HepG2 (cell line): ENCODE measurements around the gene NLGN4X. TPM values are rescaled to one million over a fixed set of nuclear protein-coding genes. Genes with fewer than 3 reads are reported as not detected.

Experiments used
- ATAC-seq: fragments of 200-7000 bp; cut with Tn5 transposase; 3 replicates; pipeline ENCODE4 v1.9.1; 2020; ENCODE audit warnings: mild to moderate bottlenecking, moderate library complexity
- BruUV-seq: library from RNA; stranded (reverse); fragments of 400-500 nt; replicated peaks from 2 replicates; lab custom pipeline; 2021; lab: Mats Ljungman, UMichigan
- CTCF ChIA-PET: fragments of 300-600 bp; formaldehyde crosslinking; extraction: SDS; loops from one replicate; lab custom pipeline; 2021; ENCODE audit warnings: low total read pairs, inconsistent platforms, low intra/inter-chr PET ratio; lab: Yijun Ruan, JAX
- POLR2A ChIA-PET: fragments of 350-600 bp; sonication (Branson Sonifier 250); formaldehyde crosslinking; loops from one replicate; lab custom pipeline; 2020; ENCODE audit warnings: antibody characterized with exemption, inconsistent platforms; lab: Yijun Ruan, JAX
- DNase-seq: peaks from one replicate; pipeline ENCODE4 v3.0.0-alpha.2; 2015; ENCODE audit warnings: low spot score
- FAIRE-seq: peaks from 3 replicates; lab custom pipeline; 2011; peaks lifted over from hg19 to GRCh38; lab: Jason Lieb, UNC
- H2AFZ ChIP-seq: one replicate; pipeline ENCODE4 v1.6.1; 2011; ENCODE audit warnings: low read length, inconsistent platforms
- H3K27ac ChIP-seq: fragments of 300-600 bp; 3 replicates; pipeline ENCODE4 v1.8.0; 2011; ENCODE audit warnings: mixed run types, mild to moderate bottlenecking, mixed read lengths, low read length, inconsistent platforms; ENCODE audit not compliant: insufficient read depth; ENCODE audit errors: extremely low read length
- H3K27me3 ChIP-seq, 2 experiments: fragments of 200-600 bp in 1 of 2; 2 replicates in 1 of 2; 3 replicates in 1 of 2; pipeline versions ENCODE4 v1.6.0 to v1.8.0; 2011; ENCODE audit warnings: low read length in 2 of 2, mild to moderate bottlenecking in 2 of 2, moderate library complexity in 2 of 2, inconsistent platforms in 1 of 2; ENCODE audit not compliant: insufficient read depth in 2 of 2, control insufficient read depth in 1 of 2
- H3K36me3 ChIP-seq, 2 experiments: fragments of 200-600 bp in 1 of 2; replicated peaks in 1 of 2; 2 replicates in 1 of 2; 3 replicates in 1 of 2; pipeline versions ENCODE4 v1.5.1 to v1.8.0; 2011; ENCODE audit warnings: low read length in 2 of 2, inconsistent platforms in 1 of 2; ENCODE audit not compliant: insufficient read depth in 2 of 2, control insufficient read depth in 1 of 2
- H3K4me1 ChIP-seq: 2 replicates; pipeline ENCODE4 v1.5.1; 2012; ENCODE audit warnings: low read length, inconsistent platforms; ENCODE audit not compliant: insufficient read depth
- H3K4me2 ChIP-seq: 2 replicates; pipeline ENCODE4 v1.6.0; 2011; ENCODE audit warnings: low read depth, low read length, inconsistent platforms
- H3K4me3 ChIP-seq, 3 experiments: fragments of 200-600 bp in 1 of 3; sonication (generic), shearing (Covaris generic) in 1 of 3; replicated peaks in 1 of 3; 2 replicates each; pipeline ENCODE4 v1.5.1; 2011 to 2016; ENCODE audit warnings: low read length in 3 of 3, inconsistent platforms in 2 of 3, low read depth in 2 of 3, mild to moderate bottlenecking in 2 of 3, control low read depth in 1 of 3, mixed read lengths in 1 of 3; ENCODE audit not compliant: insufficient read depth in 1 of 3
- H3K79me2 ChIP-seq: one replicate; pipeline ENCODE4 v1.6.1; 2011; ENCODE audit warnings: low read length, inconsistent platforms; ENCODE audit not compliant: insufficient read depth
- H3K9ac ChIP-seq: 2 replicates; pipeline ENCODE4 v1.6.0; 2011; ENCODE audit warnings: mild to moderate bottlenecking, low read depth, low read length, inconsistent platforms; ENCODE audit not compliant: insufficient read depth
- H3K9me3 ChIP-seq: 2 replicates; pipeline ENCODE4 v1.5.1; 2012; ENCODE audit warnings: mild to moderate bottlenecking, low read length
- H4K20me1 ChIP-seq: 2 replicates; pipeline ENCODE4 v1.6.0; 2011; ENCODE audit warnings: inconsistent platforms, mild to moderate bottlenecking, low read length, moderate library complexity; ENCODE audit not compliant: insufficient read depth
- HMG20A ChIP-seq: IDR thresholded peaks from 2 replicates; pipeline ENCODE4 v1.6.1; 2016; ENCODE audit warnings: borderline replicate concordance
- NPAS2 ChIP-seq: sonication (generic); formaldehyde crosslinking; IDR thresholded peaks from 2 replicates; pipeline ENCODE4 v1.8.0; 2022; ENCODE audit warnings: mild to moderate bottlenecking, missing genetic modification reagents, borderline replicate concordance
- PCBP2 ChIP-seq: fragments of 200-400 bp; formaldehyde crosslinking; optimal IDR thresholded peaks from 2 replicates; pipeline ENCODE3; 2018; ENCODE audit warnings: low read length, low read depth; ENCODE audit not compliant: poor library complexity, severe bottlenecking
- REPIN1 ChIP-seq: sonication (generic); formaldehyde crosslinking; IDR thresholded peaks from 2 replicates; pipeline ENCODE4 v1.8.0; 2022; ENCODE audit warnings: missing genetic modification reagents, low read depth, mild to moderate bottlenecking, borderline replicate concordance
- SOX5 ChIP-seq: IDR thresholded peaks from 2 replicates; pipeline ENCODE4 v1.6.1; 2016; ENCODE audit warnings: borderline replicate concordance
- TGIF2 ChIP-seq: IDR thresholded peaks from 2 replicates; pipeline ENCODE4 v1.6.1; 2016; ENCODE audit warnings: control low read depth, missing compliant biosample characterization
- ZMAT3 ChIP-seq: sonication (generic); formaldehyde crosslinking; conservative IDR thresholded peaks from 2 replicates; pipeline ENCODE4 v1.7.0; 2021; ENCODE audit warnings: missing genetic modification reagents
- ZNF207 ChIP-seq: fragments of 450-650 bp; IDR thresholded peaks from 2 replicates; pipeline ENCODE4 v1.6.1; 2016; ENCODE audit warnings: antibody characterized with exemption, borderline replicate concordance
- ZNF331 ChIP-seq: sonication (generic); formaldehyde crosslinking; IDR thresholded peaks from 2 replicates; pipeline ENCODE4 v1.4.0; 2020; ENCODE audit warnings: missing genetic modification reagents
- ZNF354B ChIP-seq: sonication (generic); formaldehyde crosslinking; IDR thresholded peaks from 2 replicates; pipeline ENCODE4 v1.8.0; 2022; ENCODE audit warnings: mild to moderate bottlenecking, missing genetic modification reagents
- ZNF501 ChIP-seq: sonication (generic); formaldehyde crosslinking; IDR thresholded peaks from 2 replicates; pipeline ENCODE4 v1.5.1; 2020; ENCODE audit warnings: mild to moderate bottlenecking, moderate library complexity, missing genetic modification reagents
- ZNF589 ChIP-seq: sonication (generic); formaldehyde crosslinking; conservative IDR thresholded peaks from 2 replicates; pipeline ENCODE4 v1.8.0; 2022; ENCODE audit warnings: mild to moderate bottlenecking, moderate library complexity, missing genetic modification reagents
- ZNF615 ChIP-seq: sonication (generic); formaldehyde crosslinking; IDR thresholded peaks from 2 replicates; pipeline ENCODE4 v1.5.0; 2020; ENCODE audit warnings: mild to moderate bottlenecking, missing genetic modification reagents, borderline replicate concordance
- ZNF678 ChIP-seq: sonication (generic); formaldehyde crosslinking; IDR thresholded peaks from 2 replicates; pipeline ENCODE4 v1.4.0; 2020; ENCODE audit warnings: mild to moderate bottlenecking, missing genetic modification reagents
- WGBS: methylation state at CpG from one replicate; pipeline ENCODE4 v1.1.6; 2017; ENCODE audit warnings: low lambda C conversion rate; 5-methylcytosine and 5-hydroxymethylcytosine counted together
- in situ Hi-C: cut with HindIII; loops from 2 replicates; pipeline ENCODE4 v1.10.0; 2017; ENCODE audit warnings: low pct_unique_long_range_greater_than_20kb; ENCODE audit not compliant: extremely low pct_ligation_motif_present
- intact Hi-C: fragments of 100-400 bp; cut with micrococcal nuclease; formaldehyde crosslinking; loops from one replicate; pipeline ENCODE4 v1.10.0; 2022; ENCODE audit not compliant: unreplicated experiment
- polyA plus RNA-seq, 8 experiments: library from polyadenylated mRNA; depleted of rRNA in 3 of 8; stranded (reverse) in 7 of 8; unstranded in 1 of 8; fragments of >200 nt; fragmentation: Illumina TruSeq in 4 of 8; extraction: Trizol in 4 of 8; gene quantifications; 2 replicates each; pipeline versions ENCODE4 v1.2.1 to v1.2.3, GENCODE V29; 2011 to 2016; ENCODE audit warnings: low read depth in 4 of 8, missing spikeins in 1 of 8, mixed read lengths in 1 of 8; ENCODE audit not compliant: insufficient read depth in 1 of 8
- total RNA-seq, 5 experiments: library from RNA; depleted of rRNA; stranded (reverse); fragments of >200 nt; fragmentation: Illumina TruSeq; extraction: Trizol; gene quantifications; 2 replicates each; pipeline ENCODE4 v1.2.3, GENCODE V29; 2016; ENCODE audit warnings: low read depth in 1 of 5
- TF ChIP-seq, protein P1 (sequence below): sonication (generic); formaldehyde crosslinking; IDR thresholded peaks from 2 replicates; pipeline ENCODE4 v1.9.0; 2021; ENCODE audit warnings: missing genetic modification reagents, mild to moderate bottlenecking, borderline replicate concordance
- TF ChIP-seq, protein P2 (sequence below): sonication (generic); formaldehyde crosslinking; IDR thresholded peaks from 2 replicates; pipeline ENCODE4 v1.4.0; 2020; ENCODE audit warnings: mild to moderate bottlenecking, missing genetic modification reagents
- TF ChIP-seq, protein P3 (sequence below): sonication (generic); formaldehyde crosslinking; IDR thresholded peaks from 2 replicates; pipeline ENCODE4 v1.4.0; 2020; ENCODE audit warnings: missing genetic modification reagents
- TF ChIP-seq, protein P4 (sequence below): sonication (generic); formaldehyde crosslinking; conservative IDR thresholded peaks from 2 replicates; pipeline ENCODE4 v1.4.0; 2020; ENCODE audit warnings: missing genetic modification reagents

NLGN4X gene
- total and polyA plus RNA-seq, 2 of the 13 experiments (the other 11 are each of a cell fraction or from before 2014, with no cell fraction given): not detected

DNA sequence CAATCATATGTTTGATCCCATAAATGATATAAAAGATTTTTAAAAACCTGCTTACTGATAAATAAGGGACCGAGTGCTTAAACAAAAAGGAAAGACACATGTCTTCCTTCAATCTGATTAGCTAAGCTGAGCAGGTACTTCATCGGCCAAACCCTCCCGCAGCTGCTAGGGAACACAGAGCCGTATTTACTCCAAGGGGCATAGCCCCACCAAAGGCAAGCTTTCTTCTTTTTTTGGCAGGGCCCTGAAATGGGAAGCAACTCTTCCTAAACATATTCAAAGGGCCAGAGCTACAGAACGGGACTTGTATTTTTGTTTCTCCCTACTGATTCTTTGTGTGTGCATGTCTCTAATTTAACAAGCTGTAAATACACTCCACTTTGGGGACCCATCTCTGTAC, 337.3 kb downstream of the NLGN4X start:
- 61% methylated on average over 5 of the region's 5 CpGs for WGBS
- no TSS peak for BruUV-seq
- no peak overlapping the region for H3K9ac ChIP-seq
- in situ Hi-C loops (loop anchor here (25.0 kb wide), 1 partner anchor 1354 kb away; no protein-coding TSS in a partner anchor), intact Hi-C loops (no loop called here)
- FAIRE-seq (no peak), ATAC-seq (no peak), DNase-seq (no peak)
- no peaks in the 10 kb centered on the region for H3K27me3 ChIP-seq
- H3K4me3 ChIP-seq: no peak overlapping the region
- TF ChIP-seq, protein P1, sequence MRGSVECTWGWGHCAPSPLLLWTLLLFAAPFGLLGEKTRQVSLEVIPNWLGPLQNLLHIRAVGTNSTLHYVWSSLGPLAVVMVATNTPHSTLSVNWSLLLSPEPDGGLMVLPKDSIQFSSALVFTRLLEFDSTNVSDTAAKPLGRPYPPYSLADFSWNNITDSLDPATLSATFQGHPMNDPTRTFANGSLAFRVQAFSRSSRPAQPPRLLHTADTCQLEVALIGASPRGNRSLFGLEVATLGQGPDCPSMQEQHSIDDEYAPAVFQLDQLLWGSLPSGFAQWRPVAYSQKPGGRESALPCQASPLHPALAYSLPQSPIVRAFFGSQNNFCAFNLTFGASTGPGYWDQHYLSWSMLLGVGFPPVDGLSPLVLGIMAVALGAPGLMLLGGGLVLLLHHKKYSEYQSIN: no peak
- TF ChIP-seq, protein P2, sequence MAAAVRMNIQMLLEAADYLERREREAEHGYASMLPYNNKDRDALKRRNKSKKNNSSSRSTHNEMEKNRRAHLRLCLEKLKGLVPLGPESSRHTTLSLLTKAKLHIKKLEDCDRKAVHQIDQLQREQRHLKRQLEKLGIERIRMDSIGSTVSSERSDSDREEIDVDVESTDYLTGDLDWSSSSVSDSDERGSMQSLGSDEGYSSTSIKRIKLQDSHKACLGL: no peak
- no peak for TF ChIP-seq ZNF207
- no peak for TF ChIP-seq REPIN1 (CRISPR knock-in tag)
- no peak for TF ChIP-seq ZNF589 (CRISPR knock-in tag)
- no peak for TF ChIP-seq ZNF354B (CRISPR knock-in tag)
- no peak for TF ChIP-seq ZNF678 (CRISPR knock-in tag)
- TF ChIP-seq ZNF331 (CRISPR knock-in tag): no peak
- no peak for TF ChIP-seq HMG20A
- TF ChIP-seq SOX5 (CRISPR knock-in tag): no peak
- TF ChIP-seq NPAS2 (CRISPR knock-in tag): no peak
- no peak for TF ChIP-seq ZNF501 (CRISPR knock-in tag)
- TF ChIP-seq, protein P3, sequence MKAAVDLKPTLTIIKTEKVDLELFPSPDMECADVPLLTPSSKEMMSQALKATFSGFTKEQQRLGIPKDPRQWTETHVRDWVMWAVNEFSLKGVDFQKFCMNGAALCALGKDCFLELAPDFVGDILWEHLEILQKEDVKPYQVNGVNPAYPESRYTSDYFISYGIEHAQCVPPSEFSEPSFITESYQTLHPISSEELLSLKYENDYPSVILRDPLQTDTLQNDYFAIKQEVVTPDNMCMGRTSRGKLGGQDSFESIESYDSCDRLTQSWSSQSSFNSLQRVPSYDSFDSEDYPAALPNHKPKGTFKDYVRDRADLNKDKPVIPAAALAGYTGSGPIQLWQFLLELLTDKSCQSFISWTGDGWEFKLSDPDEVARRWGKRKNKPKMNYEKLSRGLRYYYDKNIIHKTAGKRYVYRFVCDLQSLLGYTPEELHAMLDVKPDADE (CRISPR knock-in tag): no peak
- no peak for TF ChIP-seq ZMAT3 (CRISPR knock-in tag)
- no peak for TF ChIP-seq TGIF2 (CRISPR knock-in tag)
- TF ChIP-seq, protein P4, sequence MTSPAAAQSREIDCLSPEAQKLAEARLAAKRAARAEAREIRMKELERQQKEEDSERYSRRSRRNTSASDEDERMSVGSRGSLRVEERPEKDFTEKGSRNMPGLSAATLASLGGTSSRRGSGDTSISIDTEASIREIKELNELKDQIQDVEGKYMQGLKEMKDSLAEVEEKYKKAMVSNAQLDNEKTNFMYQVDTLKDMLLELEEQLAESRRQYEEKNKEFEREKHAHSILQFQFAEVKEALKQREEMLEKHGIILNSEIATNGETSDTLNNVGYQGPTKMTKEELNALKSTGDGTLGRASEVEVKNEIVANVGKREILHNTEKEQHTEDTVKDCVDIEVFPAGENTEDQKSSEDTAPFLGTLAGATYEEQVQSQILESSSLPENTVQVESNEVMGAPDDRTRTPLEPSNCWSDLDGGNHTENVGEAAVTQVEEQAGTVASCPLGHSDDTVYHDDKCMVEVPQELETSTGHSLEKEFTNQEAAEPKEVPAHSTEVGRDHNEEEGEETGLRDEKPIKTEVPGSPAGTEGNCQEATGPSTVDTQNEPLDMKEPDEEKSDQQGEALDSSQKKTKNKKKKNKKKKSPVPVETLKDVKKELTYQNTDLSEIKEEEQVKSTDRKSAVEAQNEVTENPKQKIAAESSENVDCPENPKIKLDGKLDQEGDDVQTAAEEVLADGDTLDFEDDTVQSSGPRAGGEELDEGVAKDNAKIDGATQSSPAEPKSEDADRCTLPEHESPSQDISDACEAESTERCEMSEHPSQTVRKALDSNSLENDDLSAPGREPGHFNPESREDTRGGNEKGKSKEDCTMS: no peak
- TF ChIP-seq ZNF615 (CRISPR knock-in tag): no peak
- no peak for TF ChIP-seq PCBP2
- H4K20me1 ChIP-seq: no peaks in the 10 kb centered on the region
- H3K27ac ChIP-seq: no peak overlapping the region
- H2AFZ ChIP-seq: no peak overlapping the region
- no peaks in the 10 kb centered on the region for H3K79me2 ChIP-seq
- H3K36me3 ChIP-seq: no peaks in the 10 kb centered on the region
- CTCF ChIA-PET: no interaction called here
- no peak overlapping the region for H3K4me2 ChIP-seq
- POLR2A ChIA-PET: no interaction called here
- no peaks in the 10 kb centered on the region for H3K9me3 ChIP-seq
- no peaks in the 10 kb centered on the region for H3K4me1 ChIP-seq
